ENCODE data around the gene GABBR1. TPM values are rescaled to one million over a fixed set of nuclear protein-coding genes. Genes with fewer than 3 reads are reported as not detected.

Gene GABBR1
- total RNA-seq, 1 donor from 2014 or later = 19.3 TPM

GRCh38 chr6:29591677-29592076 is 41.3 kb downstream of the GABBR1 start:
- Histone ChIP-seq H3K4me3 (no peak overlapping the region), H3K9me3 (replicated peaks) (no peaks in the 10 kb centered on the region), H3K4me1 (peaks cover 8% of the 10 kb centered on the region), H3K27me3 (ENCODE audit: low read depth) (peaks cover 32% of the 10 kb centered on the region), H3K36me3 (no peaks in the 10 kb centered on the region), H3K27ac (replicated peaks) (no peak overlapping the region)
- intact Hi-C loops (cut with micrococcal nuclease) = no loop called here
- no peak for DNase-seq
- TF ChIP-seq CTCF (IDR thresholded peaks at IDR 0.05; ENCODE audit: borderline replicate concordance) = no peak

GRCh38 chr6:29590218-29590808 is 42.7 kb downstream of the GABBR1 start:
- peaks cover 46% of the 10 kb centered on the region for H3K27me3 ChIP-seq (ENCODE audit: low read depth)
- H3K9me3 ChIP-seq (replicated peaks) = no peaks in the 10 kb centered on the region
- peaks cover 8% of the 10 kb centered on the region for H3K4me1 ChIP-seq
- intact Hi-C loops (cut with micrococcal nuclease) = no loop called here
- no peaks in the 10 kb centered on the region for H3K36me3 ChIP-seq
- no peak for DNase-seq
- no peak overlapping the region for H3K27ac ChIP-seq (replicated peaks)
- no peak for TF ChIP-seq CTCF (IDR thresholded peaks at IDR 0.05; ENCODE audit: borderline replicate concordance)
- no peak overlapping the region for H3K4me3 ChIP-seq

DNA sequence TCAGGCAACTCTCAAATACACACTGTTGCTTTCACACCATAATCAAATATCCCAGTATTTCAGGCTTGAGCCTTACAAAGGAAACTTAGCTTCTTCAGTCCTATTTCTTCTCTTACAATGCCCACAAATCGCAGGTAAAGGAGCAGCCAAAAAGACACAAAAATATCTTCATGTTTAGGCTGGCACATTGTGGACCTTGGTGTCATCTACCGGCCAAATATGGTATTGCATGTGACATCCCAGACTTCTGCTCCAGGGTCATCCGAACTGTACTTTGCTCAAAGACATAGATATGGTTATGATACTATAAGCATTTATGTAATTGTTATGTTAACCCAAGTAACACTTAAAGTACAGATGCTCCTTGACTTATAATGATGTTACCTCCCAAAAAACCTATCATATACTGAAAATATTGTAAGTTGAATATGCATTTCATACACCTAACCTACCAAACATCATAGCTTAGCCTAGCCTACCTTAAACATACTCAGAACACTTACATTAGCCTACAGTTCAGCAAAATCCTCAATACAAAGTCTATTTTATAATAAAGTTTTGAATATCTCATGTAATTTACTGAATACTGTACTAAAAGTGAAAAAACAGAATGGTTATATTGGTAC is 43.4 kb downstream of the GABBR1 start:
- Histone ChIP-seq H3K4me1 (peaks cover 8% of the 10 kb centered on the region), H3K9me3 (replicated peaks) (no peaks in the 10 kb centered on the region), H3K27me3 (ENCODE audit: low read depth) (peaks cover 54% of the 10 kb centered on the region), H3K27ac (replicated peaks) (no peak overlapping the region), H3K36me3 (no peaks in the 10 kb centered on the region), H3K4me3 (no peak overlapping the region)
- intact Hi-C loops (cut with micrococcal nuclease) = no loop called here
- DNase-seq = no peak
- TF ChIP-seq CTCF (IDR thresholded peaks at IDR 0.05; ENCODE audit: borderline replicate concordance) = peak; percentile 94

DNA sequence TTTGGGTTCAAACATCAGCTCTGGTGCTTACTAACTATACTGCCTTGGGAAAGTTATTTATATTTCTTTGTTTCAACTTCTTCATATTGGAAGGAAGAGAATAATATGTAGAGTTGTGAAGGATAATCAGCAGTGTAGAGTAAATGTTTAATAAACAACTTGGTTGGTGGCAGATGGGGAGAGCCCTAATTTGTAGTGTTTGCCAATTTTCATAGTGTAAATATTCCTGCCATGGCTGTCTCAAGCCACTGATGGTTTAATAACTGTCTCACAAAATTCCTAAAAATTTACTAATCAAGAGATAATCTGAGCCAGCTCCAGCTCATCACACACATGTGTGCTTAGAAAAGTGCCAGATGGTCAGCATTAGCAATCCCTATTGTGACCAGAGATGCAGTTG is 48.2 kb downstream of the GABBR1 start, which contains the start of gene OR2H2:
Gene OR2H2 (plus strand): TSS at position 301 of the 400 bp plus-strand sequence. CDS start 2,824 bp downstream, outside the sequence.
- H3K9me3 ChIP-seq (replicated peaks) = no peaks in the 10 kb centered on the region

GRCh38 chr6:29577544-29577943 is 55.4 kb downstream of the GABBR1 start:
- intact Hi-C loops (cut with micrococcal nuclease) = no loop called here
- H3K27me3 ChIP-seq (ENCODE audit: low read depth) = peaks cover 91% of the 10 kb centered on the region
- H3K4me3 ChIP-seq = no peak overlapping the region
- no peak for DNase-seq
- no peaks in the 10 kb centered on the region for H3K4me1 ChIP-seq
- no peak for TF ChIP-seq CTCF (IDR thresholded peaks at IDR 0.05; ENCODE audit: borderline replicate concordance)
- no peak overlapping the region for H3K27ac ChIP-seq (replicated peaks)
- H3K9me3 ChIP-seq (replicated peaks) = no peaks in the 10 kb centered on the region
- no peaks in the 10 kb centered on the region for H3K36me3 ChIP-seq

More for the DNA sequence above, 48.2 kb downstream of the GABBR1 start, which contains the start of gene OR2H2:
- Histone ChIP-seq H3K4me1 (no peaks in the 10 kb centered on the region), H3K36me3 (no peaks in the 10 kb centered on the region), H3K4me3 (no peak within 1 kb of the TSS), H3K27me3 (ENCODE audit: low read depth) (peaks cover 77% of the 10 kb centered on the region), H3K27ac (replicated peaks) (no peak within 1 kb of the TSS)
- no peak for TF ChIP-seq CTCF (IDR thresholded peaks at IDR 0.05; ENCODE audit: borderline replicate concordance)
- intact Hi-C loops (cut with micrococcal nuclease) = no loop called here
- no peak for DNase-seq
